Kidney epithelial cell (primary cell): ENCODE results near the gene SLC9C2. TPM values are rescaled to one million over a fixed set of nuclear protein-coding genes. Genes with fewer than 3 reads are reported as not detected.

Source experiments
- DNase-seq: peaks from one replicate; pipeline ENCODE4 v3.0.0-alpha.2; 2010; ENCODE audit warnings: low read depth
- H3K27me3 ChIP-seq: 2 replicates; pipeline ENCODE4 v1.6.0; 2011; ENCODE audit warnings: low read length; ENCODE audit not compliant: control insufficient read depth, insufficient read depth
- H3K36me3 ChIP-seq: 2 replicates; pipeline ENCODE4 v1.5.1; 2011; ENCODE audit warnings: low read length; ENCODE audit not compliant: control insufficient read depth, insufficient read depth
- H3K4me3 ChIP-seq: 2 replicates; pipeline ENCODE4 v1.5.1; 2011; ENCODE audit warnings: low read depth, mild to moderate bottlenecking, control low read depth, low read length
- total RNA-seq: library from RNA; depleted of rRNA; stranded (reverse); fragments of >200 nt; gene quantifications from 2 replicates; pipeline ENCODE4 v1.2.3, GENCODE V29; 2015
- TF ChIP-seq, protein P1 (sequence below): IDR thresholded peaks from 2 replicates; pipeline ENCODE4 v1.5.1; 2011; ENCODE audit warnings: mild to moderate bottlenecking, moderate library complexity, low read length, control low read depth, inconsistent platforms; ENCODE audit not compliant: insufficient read depth, poor library complexity, severe bottlenecking

SLC9C2 gene
- total RNA-seq, 1 donor from 2014 or later, result not detected

GRCh38 chr1:173453982-173454381 lies 148.9 kb downstream of the SLC9C2 start:
- Histone ChIP-seq H3K27me3 (no peaks in the 10 kb centered on the region), H3K4me3 (no peak overlapping the region), H3K36me3 (no peaks in the 10 kb centered on the region)
- TF ChIP-seq, protein P1, sequence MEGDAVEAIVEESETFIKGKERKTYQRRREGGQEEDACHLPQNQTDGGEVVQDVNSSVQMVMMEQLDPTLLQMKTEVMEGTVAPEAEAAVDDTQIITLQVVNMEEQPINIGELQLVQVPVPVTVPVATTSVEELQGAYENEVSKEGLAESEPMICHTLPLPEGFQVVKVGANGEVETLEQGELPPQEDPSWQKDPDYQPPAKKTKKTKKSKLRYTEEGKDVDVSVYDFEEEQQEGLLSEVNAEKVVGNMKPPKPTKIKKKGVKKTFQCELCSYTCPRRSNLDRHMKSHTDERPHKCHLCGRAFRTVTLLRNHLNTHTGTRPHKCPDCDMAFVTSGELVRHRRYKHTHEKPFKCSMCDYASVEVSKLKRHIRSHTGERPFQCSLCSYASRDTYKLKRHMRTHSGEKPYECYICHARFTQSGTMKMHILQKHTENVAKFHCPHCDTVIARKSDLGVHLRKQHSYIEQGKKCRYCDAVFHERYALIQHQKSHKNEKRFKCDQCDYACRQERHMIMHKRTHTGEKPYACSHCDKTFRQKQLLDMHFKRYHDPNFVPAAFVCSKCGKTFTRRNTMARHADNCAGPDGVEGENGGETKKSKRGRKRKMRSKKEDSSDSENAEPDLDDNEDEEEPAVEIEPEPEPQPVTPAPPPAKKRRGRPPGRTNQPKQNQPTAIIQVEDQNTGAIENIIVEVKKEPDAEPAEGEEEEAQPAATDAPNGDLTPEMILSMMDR, result no peak
- DNase-seq, result no peak

DNA sequence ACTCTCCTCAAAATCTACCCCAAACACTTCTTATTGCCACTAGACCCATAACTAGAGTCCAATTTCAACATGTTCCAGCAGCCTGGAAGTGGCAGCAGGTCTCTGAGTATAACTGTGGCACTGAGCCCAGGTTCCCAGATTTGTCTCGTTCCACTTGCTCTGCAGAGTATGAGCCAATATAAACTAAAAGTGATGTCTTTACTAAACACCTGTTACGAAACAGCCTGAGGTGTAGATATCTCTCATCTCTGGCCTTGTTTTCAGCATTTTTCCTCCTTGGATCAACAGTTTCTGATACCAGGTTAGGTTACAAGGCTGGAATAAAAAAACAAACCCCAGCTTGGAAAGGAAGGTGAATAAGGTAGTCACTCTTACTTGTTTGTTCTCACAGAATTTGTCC lies 150.9 kb downstream of the SLC9C2 start:
- no peaks in the 10 kb centered on the region for H3K36me3 ChIP-seq
- DNase-seq, result no peak
- TF ChIP-seq, protein P1, result no peak
- no peak overlapping the region for H3K4me3 ChIP-seq
- H3K27me3 ChIP-seq, result no peaks in the 10 kb centered on the region

Other genes with a start within 250 kb of the SLC9C2 start
- 180 and 187 TPM in 2 replicates for gene PRDX6, start 125.7 kb downstream of the SLC9C2 start, total RNA-seq
- not detected in 2 replicates for gene TEX50, start 32.3 kb upstream of the SLC9C2 start, total RNA-seq
- gene ANKRD45, start 66.8 kb upstream of the SLC9C2 start, total RNA-seq, result 0.55 and 0.67 TPM in 2 replicates
- 17.3 and 22.9 TPM in 2 replicates for gene KLHL20, start 111.9 kb upstream of the SLC9C2 start, total RNA-seq
- gene DARS2, start 221.6 kb upstream of the SLC9C2 start, total RNA-seq, result 20.8 and 25.4 TPM in 2 replicates
- 4.4 and 6.6 TPM in 2 replicates for gene CENPL, start 221.8 kb upstream of the SLC9C2 start, total RNA-seq